NCI-H2227 (cell line): ENCODE data around the gene OR4M2.
"Not testable (repeated sequence)": the region's sequence is repeated elsewhere in the genome, so short reads cannot be mapped to it uniquely, and the experiment has no call there.

ENCODE experiments used
- DNase-seq: peaks from one replicate; lab custom pipeline; 2025; ENCODE audit not compliant: unreplicated experiment; lab: John Stamatoyannopoulos, UW

The OR4M2 gene, protein sequence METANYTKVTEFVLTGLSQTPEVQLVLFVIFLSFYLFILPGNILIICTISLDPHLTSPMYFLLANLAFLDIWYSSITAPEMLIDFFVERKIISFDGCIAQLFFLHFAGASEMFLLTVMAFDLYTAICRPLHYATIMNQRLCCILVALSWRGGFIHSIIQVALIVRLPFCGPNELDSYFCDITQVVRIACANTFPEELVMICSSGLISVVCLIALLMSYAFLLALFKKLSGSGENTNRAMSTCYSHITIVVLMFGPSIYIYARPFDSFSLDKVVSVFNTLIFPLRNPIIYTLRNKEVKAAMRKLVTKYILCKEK

GRCh38 chr15:22080227-22080626 is at the start of gene OR4M2:
Gene OR4M2, plus strand, starts transcription at chr15:22080527. Its CDS starts 98 bp downstream, at chr15:22080625.
- DNase-seq, result not testable (repeated sequence)

DNA sequence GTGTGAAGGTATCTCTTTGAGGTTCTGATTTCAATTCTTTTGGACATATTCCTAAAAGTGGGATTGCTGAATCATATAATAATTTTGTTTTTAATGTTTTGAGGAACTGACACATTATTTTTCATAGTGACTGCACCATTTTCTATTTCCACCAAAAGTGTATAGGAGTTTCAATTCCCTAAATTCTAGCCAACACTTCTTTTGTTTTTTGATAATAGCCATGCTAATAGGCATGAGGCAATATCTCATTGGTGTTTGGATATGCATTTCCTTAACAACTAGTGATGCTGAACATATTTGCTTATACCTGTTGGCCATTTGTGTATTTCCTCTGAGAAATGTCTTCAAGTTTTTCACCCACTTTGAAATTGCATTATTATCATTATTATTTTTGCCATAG is 11.1 kb upstream of the OR4M2 start:
- DNase-seq, result not testable (repeated sequence)

GRCh38 chr15:22081386-22081785 is 1.1 kb downstream of the OR4M2 start:
- not testable (repeated sequence) for DNase-seq

GRCh38 chr15:22098616-22099253 is 18.4 kb downstream of the OR4M2 start:
- DNase-seq, result not testable (repeated sequence)

DNA sequence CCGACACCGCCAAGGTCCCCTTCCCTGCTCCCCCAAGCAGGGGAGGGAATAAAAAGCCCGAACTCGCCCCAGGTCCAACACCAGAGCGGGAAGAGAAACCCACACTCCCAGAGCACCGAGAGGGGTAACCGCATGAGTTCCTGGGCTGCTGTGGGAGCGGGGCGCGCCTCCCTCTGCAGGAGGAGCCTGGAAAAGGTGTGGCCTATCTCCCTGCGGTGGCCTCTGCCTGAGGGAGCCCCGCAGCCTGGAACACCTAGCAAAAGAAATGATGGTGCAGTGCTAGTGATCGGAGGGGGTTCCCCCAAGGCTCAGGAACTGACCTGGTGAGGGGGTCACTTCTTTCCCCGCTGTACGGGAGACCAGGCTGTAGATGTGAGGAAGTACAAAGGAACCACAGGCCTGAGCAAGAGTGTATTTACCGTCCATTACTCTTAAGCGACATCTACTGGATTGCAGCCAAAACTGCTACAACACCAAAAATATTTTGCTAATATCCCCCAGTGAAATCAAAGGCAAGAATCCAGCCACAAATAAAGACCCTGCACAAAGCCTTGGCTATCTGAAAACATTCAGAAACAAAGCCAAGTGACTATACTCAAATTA is 19.1 kb downstream of the OR4M2 start:
- DNase-seq, result not testable (repeated sequence)

GRCh38 chr15:22122033-22122432 is 41.7 kb downstream of the OR4M2 start:
- not testable (repeated sequence) for DNase-seq
